Fibroblast of skin of abdomen (primary cell): ENCODE results near the gene NPFF.

Experiments
- DNase-seq: peaks from one replicate; pipeline ENCODE4 v3.0.0-alpha.2; 2013

The NPFF gene

DNA sequence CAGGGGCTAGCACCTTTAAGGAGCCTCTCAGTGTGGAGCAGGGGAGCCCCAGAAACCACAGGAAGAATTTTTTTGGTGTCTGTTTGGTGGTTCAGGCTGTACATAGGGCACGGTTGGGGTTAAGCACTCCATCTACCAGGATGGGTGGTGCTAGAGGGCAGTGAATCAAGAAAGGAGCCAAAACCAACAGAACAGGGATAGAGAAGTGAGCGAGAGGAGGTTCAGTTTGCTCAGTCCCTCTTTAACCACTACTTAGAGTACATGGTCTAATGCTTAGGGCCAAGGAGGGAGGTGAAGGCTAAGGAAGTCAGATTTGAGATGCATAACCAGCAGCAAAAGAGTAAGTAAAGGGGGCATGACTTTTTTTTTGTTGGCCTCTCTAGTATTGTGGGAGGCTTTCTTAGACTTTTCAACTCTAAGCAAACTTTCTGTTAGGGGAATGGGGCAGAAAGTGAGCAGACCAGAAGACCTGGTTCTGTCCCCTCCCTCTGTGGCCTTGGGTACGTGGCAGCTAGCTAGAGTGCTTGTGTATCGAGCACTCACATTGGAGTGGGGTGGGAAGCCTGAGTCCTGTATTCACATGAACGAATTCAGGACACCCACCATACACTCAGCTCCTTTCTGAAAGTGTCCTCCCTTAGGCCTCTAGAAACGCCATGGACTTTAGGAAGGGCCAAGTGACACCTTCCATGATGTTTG lies 6.6 kb upstream of the NPFF start:
- no peak for DNase-seq

DNA sequence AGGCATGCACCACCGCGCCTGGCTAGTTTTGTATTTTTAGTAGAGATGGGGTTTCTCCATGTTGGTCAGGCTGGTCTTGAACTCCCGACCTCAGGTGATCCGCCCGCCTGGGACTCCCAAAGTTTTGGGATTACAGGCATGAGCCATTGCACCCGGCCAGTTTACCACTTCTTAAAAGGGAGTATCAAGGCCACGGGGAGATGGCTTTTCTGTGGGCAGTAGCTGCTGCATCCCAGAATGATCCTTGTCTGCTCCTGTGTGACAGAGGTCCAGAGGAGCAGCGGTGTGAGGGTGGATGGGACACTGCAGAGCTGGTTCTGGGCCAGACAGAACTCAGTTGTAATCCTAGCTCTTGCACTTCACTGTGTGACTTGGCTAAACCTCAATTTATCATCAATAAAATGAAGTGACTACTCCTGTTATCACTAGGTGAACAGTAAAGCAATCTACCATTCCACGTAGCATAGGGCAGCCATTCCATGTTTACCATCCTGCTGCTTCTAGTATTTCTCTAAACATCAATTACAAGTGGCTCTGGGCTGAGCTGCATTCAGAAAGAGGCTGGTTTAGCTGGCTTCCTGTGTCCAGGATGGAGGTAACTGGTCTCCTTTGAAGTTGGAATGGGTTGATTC lies 3.0 kb upstream of the NPFF start:
- DNase-seq, result no peak

DNA sequence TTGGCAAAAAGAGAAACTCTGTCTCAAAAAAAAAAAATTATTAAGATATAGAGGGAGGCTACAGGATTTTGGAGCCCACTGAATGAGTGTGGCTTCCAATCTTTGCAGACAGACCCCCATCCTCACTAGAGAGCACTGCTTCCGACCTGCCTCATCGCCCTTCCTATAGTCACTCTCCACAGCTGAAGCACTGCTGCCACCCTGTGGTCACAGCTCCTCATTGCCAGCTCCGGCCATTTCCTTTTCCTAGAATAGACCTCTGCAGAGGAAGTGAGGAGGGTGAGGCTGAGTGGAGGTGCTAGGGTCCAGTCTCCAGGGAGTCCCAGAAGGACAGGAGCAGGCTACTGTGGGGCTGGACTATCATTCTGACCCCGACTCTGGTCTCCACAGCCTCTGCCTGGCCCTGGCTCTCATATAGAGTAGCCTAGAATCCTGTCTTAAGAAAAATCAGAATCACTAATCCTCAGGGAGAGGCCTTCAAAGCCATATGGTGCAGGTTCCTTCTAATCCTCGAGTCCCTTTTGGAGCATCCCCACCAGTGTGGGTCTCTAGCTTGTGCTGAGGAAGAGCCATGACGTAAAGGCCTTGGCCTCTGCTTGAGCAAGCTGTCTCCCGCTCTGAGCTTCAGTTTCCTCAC lies 1.4 kb upstream of the NPFF start:
- peak; percentile 69 for DNase-seq

DNA sequence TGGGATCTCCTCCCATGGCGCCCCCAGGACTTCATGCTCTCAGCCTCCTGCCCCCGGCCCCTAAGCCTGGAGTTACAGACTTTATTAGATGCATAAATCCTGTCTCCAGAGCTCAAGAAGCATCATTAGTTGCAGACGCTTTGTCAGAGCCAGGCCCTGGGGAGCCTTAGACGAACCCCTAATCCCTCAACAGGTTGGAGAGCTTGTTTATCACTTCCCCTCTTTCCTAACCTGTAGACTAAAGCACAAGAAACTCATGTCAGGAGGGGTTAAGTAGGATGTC lies 260 bp upstream of the NPFF start:
- no peak for DNase-seq

DNA sequence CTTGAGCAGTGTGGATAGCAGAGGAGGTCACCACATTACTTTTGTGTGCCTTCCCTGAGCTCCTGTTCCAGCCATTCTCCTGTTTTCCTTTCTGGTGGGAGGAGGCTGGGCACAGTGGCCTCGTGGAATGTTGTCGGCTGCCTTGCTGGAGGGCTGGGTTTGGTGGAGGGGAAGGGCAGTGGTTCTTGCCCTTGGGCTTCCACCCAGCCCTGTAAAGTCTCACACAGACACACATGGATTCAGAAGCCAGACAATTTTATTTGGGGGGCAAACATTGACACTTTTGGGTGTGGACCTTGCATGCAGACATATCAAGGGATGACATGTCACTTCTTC lies 866 bp downstream of the NPFF start:
- no peak for DNase-seq

DNA sequence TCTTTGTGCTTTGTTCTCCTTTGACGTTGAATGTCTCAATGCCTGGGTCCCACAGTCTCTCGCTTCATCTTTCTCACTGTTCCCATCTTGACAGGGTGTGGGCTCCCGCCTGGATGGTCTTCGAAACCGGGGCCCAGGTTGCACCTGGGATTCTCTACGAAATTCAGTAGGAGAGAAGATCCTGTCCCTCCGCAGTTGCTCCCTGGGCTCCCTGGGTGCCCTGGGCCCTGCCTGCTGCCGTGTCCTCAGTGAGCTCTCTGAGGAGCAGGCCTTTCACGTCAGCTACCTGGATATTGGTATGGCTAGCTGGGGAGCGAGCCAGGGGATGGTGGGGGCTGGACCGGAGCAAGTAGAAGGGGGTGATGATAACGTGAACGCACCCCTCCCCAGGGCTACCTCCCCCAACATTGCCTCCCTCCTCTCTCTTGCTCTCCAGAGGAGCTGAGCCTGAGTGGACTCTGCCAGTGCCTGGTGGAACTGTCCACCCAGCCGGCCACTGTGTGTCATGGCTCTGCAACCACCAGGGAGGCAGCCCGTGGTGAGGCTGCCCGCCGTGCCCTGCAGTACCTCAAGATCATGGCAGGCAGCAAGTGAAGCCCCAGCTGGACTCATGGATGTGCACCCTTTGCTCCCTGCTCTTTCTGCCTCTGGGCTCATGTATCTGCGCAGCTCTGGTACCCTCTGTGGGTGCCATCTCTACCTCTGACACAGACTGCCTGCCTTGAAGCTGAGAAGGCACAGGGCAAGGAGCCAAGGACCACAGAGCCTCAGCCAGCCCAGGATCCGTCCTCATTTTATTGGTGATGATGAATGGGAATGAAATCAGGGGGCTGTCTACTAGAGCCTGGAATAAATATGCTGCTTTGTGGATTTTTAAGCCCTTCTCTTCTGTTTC lies 1.5 kb downstream of the NPFF start:
- DNase-seq, result no peak

DNA sequence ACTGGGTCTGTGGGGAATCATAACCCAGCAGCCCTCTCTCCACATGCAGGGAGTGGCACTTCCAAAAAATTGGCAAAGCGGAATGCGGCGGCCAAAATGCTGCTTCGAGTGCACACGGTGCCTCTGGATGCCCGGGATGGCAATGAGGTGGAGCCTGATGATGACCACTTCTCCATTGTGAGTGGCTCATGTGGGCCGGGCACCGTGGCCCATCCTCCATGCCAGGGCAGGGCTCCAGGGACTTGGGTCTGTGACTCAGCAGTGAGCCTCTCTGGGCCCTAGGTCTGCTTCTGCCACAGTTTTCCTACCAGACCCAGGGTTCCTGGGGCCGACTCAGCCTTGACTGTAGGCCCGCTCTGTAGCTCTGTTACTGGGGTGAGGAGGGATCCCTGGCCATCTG lies 2.2 kb downstream of the NPFF start:
- peak; percentile 24 for DNase-seq

DNA sequence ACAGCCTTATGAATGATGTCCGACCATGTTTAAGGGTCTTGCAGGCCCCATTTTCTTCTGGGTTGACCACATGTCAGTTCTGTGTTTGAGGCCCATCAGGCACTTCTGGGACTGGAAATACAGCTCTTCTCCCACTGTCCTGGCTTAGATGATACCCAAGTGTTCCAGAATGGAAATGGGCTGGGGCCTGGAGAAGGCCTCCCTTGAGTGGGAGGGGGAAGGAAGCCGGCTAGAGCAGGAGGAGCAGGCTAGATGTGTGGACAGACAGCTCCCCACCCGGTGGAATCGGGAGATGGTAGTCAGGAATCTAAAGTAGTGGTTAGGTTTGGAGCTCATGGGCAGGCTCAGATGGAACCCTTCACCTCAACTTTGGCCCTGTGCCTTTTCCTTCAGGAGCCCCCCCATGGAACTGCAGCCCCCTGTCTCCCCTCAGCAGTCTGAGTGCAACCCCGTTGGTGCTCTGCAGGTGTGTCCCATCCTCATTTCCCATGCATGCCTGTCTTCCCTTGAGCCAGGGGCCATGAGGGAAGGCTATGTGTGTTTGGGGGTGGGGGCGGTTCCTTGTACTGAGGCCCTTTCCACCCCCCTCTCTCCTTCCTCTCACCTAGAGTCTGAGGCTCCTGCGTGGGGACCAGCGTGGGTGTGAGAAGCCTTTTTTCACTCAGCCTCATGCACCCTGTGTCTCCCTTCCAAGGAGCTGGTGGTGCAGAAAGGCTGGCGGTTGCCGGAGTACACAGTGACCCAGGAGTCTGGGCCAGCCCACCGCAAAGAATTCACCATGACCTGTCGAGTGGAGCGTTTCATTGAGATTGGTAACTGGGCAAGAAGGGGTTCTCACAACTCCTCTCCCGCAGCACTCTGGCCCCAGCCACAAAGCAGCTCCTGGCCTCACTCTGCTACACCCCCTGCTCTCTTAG lies 3.0 kb downstream of the NPFF start:
- DNase-seq, result no peak

DNA sequence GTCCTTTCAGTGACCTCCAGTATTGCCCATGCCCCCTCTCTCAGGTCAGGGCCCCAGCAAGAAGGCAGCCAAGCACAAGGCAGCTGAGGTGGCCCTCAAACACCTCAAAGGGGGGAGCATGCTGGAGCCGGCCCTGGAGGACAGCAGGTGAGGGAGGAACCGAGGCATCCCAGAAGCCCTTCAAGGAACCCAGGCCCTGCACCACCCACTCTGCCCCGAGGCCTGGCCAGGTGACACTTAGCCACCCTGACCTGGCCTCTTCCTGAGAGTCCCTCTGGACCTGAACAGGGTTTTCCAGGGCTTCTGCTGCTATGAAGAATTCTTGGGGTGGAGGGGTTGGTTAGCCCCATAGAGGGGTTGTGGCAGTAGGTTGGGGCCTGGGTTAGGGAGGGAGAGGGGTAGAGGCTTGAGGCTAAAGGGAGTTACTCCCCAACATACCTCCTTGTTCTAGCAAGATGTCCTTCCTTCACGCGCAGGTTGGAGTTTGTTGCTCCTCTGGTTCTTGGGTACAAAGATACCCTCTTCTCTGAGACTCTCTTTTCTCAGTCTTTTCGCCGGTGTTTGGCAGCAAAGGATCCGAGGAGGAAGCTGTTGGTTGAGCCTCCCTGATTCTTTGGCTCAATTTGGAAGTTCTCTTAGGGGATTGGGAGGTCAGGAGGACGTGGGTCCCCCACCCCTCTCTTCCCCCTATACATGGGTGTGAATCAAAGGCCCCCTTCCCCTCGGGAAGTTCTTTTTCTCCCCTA lies 4.1 kb downstream of the NPFF start:
- DNase-seq, result no peak

DNA sequence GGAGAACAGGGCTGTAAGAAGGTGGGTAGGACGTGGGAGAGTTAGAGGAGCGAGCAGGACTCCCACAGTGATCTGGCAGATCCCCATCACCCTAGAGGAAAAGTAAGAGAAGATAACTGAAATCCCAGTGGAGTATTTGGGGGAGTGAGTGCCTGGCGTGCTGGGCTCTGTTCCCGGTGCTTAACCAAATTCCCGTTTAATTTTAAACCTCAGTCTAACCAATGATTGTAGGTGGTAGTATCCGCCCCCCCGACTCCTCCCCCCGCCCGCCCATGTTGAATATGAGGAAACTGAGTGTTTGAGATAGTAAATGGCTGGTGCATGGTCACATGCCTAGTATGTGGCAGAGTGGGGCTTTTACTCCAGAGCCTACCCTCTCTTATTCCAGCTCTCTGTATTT lies 5.0 kb downstream of the NPFF start:
- DNase-seq, result no peak

DNA sequence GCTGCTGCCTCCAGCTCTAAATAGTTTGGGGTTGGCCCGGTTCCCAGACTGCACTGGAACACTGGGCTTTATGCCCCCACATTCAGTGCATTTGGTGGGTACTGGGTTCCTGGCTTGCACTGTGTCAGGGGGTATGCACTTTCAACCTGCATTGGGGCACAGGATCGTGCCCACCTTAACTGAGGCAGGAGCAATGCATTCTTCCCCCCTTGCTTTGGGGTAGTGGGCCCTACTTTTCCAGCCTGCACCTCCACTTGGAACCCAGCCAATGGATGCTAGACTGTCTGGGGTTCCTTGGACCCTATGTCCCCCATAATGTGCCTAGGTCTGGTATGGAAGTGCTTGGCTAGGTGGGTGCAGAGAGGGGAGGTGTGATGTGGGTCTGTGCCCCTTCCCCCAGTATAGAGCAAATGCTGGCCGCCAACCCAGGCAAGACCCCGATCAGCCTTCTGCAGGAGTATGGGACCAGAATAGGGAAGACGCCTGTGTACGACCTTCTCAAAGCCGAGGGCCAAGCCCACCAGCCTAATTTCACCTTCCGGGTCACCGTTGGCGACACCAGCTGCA lies 5.6 kb downstream of the NPFF start:
- DNase-seq, result no peak

DNA sequence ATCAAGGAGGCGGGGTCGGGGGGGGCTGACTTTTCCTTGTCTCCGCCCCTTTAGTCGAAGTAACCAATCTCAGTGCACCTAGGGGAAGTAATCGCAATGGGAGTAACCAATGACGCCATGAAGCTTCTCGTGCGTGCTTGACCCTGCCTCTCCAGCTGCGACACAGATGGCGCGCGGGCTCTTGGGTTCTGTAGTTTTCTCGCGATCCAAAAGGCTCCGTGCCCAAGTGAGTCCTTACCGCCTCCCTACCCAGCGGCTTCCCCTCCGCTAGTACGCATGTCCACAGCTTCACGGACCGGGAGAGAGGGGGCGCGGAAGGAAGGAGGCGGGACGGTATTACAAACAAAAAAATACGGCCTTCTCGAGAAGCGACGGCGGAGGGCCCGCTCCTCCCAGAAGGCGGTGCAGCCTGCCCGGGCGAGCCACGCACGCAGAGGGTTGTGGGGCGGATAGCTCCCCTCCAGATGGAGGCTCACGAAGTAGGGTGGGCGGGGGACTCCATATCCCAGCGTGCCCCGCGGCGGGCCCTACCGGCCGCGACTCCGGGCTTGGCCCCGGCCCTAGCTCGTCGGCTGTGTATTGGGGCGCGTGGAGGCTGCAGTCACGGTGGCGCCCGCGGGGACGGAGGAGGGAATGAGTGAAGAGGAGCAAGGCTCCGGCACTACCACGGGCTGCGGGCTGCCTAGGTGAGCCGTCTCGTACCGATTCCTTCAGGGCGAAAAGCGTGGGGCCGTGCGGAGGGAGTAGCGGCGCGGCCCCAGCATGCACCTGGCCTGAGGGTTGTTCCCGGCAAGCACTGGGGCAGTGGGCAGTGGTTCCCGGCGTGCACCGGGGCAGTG lies 6.3 kb downstream of the NPFF start, which contains the start of gene TARBP2:
TARBP2 (plus strand) TSS at position 508 of the 839 bp plus-strand sequence; CDS start at position 634, 126 bp downstream.
- DNase-seq, result peak; percentile 100

DNA sequence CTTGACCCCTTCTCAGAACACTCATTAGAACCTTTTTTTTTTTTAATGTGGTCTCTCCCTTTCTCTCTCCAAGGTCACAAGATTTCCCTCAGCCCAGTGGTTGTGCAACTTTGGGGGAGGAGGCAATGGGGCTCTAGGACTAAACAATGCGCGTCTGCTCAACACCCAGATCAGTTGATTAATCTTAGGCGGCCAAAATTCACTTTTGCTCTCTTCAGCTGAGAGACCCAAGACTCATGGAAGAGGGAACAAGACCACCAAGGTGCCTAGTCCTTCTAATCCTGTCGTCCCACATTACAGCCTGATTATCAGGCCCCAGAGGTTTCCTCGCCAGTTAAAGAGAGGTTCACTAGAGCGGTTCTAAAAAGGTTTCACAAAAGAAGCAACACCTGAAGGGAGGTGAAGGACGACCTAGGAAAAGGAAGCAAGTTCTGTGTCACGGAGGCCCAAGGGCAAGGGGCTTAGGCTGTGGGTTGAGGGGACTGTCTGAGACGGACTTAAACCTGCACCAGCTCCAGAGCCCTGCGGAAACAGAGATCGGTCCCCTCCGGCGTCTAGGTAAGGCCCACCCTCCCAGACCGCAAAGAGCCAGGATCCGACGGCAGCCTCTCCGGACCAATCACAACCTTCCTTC lies 7.0 kb downstream of the NPFF start:
- DNase-seq, result peak; percentile 61

DNA sequence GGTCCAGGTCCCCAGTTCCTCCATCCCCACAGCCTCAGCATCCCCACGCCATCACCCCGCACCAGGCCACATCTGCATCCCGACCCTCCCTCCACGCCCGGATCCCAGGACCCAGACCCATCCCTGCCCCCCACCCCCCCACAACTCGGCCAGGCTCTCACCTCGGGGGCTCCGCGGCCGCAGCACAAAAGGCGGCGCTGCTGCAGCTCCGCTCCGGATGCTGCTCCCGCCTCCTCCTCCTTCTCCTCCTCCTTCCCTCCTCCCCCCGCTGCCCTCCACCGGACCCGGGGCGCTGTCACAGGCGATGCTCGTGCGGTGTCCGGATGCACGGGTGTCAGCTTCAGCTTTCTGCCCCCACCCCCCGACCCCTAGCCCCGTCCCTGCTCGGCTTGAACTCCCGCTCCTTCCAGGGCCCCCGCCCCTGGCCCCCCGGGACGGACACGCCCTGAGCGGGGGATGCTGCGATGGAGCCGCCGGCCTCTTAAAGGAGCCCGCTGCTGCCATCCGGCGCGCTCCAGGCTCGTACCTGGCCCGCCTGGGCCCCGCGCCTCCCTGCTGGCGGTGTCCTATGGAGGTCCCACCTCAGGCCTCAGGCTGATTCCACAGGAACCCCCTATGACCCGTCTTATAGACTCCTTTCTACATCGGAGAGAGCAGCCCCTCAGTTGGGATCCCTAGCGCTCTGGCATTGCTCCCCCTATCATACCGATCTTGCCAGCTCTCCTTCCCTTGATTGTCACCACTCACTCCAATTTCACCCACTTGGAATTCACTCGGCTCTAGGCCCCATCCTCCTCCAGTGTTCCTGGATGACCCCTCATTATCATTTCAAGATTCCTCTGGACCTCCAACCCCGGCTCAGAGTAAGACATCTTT lies 7.8 kb downstream of the NPFF start, which contains the start of gene MAP3K12:
MAP3K12 (minus strand) TSS at position 193 of the 876 bp plus-strand sequence. CDS start 12,067 bp downstream, outside the sequence.
- DNase-seq, result peak; percentile 59

DNA sequence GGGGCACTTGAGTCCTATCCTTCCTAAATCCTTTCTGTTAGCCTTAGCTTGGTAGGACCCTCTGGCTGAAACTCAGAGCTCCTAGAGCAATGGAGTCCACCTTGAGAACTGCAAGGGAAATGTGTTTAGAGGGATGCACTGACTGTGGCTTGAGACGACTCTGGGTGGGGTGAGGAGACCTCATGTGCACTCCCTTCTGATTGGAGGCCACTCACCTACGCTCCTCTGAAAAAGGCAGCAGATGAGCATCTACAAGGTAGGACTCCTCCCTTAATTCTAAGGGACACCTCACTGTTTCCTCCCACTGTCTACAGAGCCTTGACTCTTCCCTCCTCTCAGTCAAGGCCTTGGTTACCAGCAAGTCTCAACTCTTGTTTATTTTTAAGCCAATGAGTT lies 9.1 kb downstream of the NPFF start:
- DNase-seq, result no peak

DNA sequence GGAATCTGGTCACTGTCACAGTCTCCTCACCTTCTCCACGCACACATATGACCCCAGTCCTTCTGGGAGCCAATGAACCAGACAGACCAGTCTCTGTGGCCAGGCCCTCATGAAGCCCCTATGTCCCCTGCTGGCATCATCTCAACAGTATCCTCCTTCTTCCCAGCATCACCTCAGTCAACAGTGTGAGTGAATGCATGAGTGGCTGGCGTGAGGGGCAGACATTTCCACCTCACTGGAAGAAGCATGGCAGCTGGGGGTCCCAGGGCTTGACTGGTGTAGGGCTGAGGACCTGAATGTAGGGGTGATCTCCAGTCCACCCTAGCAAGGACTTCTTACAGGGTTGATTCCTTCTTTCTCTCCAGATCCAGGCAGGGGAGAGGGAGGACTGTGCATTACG lies 9.8 kb downstream of the NPFF start:
- DNase-seq, result no peak

DNA sequence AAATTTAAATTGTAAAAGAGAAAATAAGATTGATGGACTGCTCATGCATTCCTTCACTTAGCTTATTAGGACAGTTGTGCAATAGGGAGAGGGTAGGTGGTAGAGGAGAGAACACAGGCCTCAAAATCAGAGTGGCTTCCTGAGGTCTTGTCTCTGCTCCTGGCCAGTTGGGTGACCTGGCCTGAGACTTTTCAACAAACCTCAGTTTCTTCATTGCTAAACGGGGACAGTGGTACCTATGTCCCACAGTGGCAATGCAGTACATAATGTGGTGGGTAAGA lies 10.6 kb downstream of the NPFF start:
- no peak for DNase-seq

DNA sequence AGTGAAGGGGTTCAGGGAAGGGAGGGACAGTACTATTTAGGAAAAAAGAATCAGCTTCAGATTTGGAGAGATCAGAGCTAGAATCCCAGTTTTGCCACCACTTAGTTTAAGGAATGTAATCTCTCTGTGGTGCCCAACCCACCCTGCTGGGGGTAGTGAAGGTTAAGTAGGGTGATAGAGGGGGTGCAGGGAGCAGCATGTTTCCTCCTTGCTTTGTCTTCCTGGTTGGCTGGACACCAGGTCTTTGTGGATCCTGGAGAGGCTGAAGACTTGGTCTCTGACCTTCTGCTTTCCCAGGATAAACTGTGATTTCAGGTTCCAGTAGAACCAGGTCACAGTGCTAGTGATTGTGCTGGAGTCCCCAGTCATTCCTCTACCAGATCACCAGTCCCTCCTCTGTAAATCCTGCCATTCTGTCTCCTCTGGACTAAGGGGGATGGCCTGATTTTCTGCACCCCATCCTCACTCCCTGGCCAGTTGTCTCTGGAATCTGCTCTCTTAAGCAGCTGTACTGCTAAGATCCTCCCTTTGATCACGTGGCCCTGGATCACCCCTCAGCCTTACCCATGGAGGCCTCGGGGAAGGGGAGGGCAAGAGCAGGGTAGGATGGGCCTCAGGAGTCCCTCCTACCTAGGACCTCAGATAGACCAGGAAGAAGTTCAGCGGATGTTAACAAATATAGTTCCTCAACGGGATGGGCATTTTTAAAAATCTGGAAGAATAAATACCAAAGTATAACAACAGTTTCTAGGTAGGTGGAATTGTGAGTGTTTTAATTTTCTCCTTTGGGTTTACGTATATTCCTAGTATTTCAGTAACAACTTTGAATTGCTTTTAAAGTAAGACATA lies 11.2 kb downstream of the NPFF start:
- peak; percentile 72 for DNase-seq
